Hematopoietic multipotent progenitor cell treated with erythropoietin and hydrocortisone succinate and interleukin-3 and kit ligand, for 17 days (in vitro differentiated cells): ENCODE data around the gene SMC6.
A peak's percentile ranks its signal among the peaks of the same experiment; 100 is the strongest.

Experiments
- DNase-seq: peaks from one replicate; pipeline ENCODE4 v3.0.0-alpha.2; 2015; ENCODE audit warnings: low spot score

Gene SMC6

DNA sequence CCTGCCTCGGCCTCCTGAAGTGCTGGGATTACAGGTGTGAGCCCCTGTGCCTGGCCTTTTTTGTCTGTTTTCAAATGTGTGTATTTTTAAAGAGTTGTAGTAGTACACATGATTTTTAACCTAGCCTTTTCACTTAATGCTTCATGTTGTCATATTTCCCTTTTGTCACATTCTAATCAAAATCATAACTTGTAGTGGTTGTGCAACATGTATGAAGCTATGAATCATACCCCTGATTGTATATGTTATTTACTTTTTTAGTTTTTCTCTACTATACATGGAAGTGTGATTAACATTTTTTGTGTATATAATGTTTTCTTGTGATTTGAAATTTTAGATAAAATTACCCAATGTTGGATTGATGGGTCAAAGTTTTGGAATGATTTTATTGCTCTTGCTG lies 8.8 kb upstream of the SMC6 start:
- DNase-seq, result no peak

DNA sequence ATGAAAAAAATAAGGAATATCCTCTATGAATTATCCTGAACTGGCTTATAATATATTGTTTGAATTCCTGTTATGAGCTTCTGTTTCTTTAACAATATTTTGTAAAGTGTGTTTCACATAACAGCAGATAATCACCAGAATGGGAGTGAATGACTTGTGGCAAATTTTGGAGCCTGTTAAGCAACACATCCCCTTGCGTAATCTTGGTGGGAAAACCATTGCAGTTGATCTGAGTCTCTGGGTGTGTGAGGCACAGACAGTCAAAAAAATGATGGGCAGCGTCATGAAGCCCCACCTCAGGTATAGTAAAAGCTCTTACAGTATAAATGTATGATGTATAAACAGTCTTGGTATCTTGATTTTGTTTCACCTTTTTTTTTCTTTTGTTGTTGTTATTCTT lies 6.2 kb upstream of the SMC6 start:
- no peak for DNase-seq

DNA sequence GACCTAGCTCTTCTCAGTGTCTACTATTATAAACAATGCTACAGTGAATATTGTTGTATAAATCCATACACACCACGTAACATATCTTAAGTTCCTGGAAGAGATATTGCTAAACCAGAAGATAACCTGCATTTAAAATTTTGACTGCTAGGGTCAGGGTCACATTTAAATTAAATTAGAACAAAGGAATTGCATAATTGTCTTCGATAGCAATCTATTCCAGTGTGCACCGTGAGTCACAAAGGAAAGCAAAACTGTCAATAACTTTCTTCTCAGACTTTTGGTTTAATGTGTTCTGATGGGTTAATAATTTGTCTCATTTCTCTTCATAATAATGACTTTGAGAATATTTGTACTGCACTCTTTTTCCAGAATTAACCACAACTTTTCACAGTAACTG lies 4.5 kb upstream of the SMC6 start:
- no peak for DNase-seq

DNA sequence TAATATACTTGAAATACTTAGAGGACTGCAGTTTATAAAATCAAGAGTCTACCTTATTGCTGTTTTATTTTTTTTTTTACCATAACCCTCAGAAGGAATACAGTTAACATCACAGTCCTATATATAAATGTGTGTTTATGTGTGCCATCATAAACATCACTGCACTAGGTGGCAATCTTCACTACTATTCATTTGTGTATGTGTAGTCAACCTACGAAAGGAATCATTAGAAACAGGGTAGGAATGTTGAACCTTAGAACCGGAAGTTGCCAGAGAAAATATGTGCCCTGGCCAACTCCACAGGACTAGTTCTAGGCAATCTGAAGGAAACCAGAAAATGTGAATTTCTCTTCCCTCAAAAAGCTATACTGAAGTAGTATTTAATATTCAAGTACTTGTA lies 3.7 kb upstream of the SMC6 start:
- DNase-seq, result no peak

DNA sequence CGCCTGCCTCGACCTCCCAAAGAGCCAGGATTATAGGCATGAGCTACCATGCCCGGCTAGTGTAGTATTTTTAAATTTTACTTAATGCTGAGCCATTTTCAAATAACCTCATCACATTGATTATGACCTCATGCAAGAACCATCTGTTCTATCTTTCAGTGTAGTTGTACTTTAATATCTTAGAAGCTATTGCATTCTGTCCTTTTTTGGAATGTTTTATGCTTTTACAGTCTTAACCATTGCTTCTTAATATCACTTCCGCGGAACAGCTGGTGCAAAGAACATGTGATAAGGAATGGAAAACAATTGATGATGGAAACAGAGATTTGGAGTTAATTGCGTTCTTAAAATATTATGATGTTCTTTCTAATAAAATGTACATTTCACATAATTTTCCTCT lies 3.1 kb upstream of the SMC6 start:
- no peak for DNase-seq

DNA sequence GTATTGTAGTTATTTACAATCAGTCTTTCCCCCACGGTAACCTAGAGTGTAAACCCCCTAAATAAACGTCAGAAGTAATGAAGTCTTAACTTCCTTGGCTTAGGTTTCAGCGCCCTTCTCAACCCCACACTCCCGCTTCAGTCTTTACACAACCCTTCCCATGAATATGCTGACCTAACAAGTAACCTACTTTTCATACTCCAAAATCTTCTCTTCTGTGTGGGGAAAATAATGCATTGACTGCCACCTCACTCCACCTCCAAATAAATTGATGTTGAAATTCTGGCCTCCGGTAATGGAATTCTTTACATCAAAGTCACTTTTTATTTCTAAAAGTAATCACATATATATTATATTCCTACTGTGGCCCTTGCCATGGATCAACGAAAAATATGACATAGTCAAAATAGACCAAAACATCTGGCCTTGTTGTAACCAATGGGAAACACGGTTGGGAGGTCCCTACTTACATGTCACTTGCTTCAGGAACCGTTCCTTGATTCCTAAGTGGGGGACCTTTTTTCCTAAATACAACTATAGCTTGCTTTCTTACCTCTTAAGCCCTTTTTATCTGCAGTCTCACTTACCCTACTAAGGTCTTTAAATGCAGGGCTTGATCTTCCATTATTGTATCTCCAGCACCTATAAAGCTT lies 1.3 kb upstream of the SMC6 start:
- DNase-seq, result peak; percentile 19

DNA sequence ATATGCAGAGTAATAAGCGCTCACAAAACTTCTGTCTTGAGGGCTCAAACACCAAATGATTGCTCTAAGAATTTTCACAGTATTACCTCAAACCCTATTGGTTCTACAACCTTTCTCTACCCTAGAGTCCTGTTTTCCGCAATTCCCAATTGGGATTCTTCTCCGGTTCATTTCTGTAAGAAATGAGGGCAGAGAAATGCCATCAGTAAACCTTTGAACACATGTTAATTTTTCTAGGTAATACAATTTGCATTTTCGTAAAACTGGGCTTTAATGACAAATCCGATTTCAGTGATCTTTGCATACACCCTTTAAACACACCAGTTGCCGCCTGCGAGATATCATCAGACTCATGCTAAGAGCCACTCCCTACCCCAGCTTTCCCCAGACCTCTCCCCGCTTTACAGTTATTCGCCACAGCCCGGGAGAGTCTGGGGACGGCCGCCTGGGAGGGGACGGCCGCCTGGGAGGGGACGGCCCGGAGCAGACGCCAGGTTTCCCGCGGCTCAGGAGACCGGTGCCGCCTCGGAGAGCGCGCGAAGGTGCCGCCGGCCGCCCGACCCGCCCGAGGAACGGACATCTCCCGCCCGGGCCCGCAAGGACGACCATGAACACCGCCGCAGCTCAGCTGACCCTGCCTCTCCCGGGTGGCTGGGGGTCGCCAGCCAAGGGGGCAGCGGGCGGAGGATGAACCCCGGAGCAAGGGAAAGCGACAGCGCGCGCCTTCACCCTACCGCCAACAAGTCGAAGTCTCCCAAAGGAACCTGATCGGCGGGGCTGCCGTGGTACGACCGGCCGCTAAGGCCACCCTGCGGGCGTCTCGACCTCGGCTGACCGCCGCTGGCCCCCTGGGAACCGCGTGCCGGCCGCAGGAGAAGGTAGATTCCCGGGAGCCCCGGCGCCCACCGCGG lies 463 bp downstream of the SMC6 start:
- peak; percentile 53 for DNase-seq

DNA sequence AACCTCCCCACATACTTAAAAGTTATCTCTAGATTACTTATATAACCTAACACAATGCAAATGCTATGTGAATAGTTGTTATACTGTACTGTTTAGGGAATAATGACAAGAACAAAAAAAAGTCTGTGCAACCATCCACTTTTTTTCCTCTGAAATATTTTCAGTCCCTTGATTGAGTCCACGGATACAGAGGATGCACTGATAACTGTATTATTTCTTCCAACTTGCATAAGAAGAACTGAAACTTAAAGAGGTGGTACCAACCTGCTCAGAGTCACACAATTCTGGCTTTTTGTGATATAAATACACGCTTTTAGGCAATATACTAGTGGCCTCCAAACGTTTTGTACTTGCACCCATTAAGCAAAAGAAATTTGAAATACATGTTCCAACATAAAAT lies 1.4 kb downstream of the SMC6 start:
- DNase-seq, result no peak

DNA sequence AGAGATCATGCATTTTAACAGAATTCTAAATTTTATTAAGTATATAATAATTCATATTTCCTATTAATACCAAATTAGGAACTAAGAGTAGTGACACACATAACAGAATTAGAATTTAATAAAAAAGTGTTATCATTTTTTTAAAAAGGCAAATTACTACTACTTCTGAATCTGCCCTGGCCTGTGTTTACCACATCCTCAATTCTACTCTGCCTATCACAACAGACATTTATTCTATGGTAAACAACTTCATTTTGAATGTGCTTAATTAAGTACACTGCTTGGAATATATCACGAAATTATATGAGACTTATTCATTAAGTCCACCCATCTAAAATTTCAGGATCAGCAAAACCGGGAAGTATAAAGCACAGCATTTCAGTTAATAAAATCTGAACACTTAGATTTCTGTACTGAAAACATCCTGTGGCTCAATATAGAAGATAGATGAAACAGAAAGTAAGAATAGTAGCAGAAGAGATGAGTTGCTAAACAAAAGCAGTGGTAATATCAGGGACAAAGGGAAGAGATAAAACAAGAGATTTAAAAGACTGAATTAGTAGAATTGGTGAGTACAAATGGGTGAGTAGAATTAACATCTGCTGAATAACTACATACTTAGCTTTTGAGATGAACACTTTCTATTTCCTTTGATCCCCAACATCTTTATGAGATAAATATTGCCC lies 3.7 kb downstream of the SMC6 start:
- DNase-seq, result no peak

DNA sequence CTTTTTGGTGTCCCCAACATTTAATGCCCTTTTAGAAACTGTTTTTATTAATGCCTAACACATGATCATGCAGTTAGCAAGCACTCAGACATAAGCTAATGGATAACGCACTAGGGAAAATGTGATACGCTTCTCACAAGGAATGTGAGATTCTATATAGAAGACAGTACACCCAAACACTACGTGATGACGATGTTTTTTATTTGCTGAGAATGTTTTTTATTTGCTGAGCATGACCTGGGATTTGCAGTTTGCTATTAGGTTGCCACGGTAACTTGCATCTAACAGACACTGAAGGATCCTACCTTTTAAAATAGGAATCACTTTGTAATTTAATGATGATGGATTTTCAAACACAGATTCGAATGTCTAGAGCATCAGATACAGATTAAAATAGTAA lies 4.9 kb downstream of the SMC6 start:
- DNase-seq, result no peak

DNA sequence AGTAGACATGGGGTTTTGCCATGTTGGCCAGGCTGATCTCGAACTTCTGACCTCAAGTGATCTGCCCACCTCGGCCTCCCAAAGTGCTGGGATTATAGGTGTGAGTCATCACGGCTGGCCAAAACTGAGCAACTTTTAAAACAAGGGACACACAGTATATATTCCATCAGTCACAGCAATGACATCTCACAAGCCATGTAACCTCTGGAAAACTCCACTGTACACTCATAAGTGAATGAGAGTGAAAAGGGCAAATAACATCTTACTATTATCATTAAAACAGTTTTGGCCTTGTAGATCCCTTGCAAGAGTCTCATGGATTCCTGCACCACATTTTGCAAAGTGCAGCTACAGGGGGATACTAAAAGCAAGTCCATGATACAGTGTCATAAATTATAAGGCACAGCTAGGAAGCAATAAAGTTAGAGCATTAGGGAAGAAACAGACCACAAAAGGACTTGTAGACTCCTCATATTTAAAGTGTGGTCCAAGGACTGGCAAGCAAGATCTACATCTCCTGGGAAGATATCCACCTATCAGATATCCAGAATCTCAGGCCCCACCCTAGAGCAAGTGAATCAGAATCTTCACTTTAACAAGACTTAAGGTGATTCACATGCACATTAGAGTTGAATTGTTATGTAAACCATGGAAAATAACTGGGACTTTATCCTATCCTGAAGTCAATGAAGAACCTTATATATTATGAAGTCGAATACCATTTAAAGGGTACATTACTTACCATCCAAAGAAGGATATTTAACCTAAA lies 5.7 kb downstream of the SMC6 start:
- DNase-seq, result no peak

DNA sequence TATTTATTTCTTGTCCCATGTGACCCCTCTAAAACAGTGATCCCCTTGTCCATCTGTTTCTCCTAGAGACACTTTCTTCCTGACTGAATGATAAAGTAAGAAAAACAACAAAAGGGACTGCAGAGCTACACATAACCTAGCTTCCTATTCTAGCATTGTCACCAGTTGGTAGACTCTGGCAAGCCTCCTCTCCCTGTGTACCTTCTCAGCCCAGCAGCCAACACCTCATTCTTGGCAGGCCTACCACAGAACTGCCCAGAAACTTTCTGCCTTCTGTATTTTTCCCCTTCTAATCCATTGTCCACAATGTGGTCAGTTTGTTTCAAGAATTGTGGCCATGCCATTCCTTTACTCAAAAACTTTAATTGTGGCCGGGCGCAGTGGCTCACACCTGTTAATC lies 13.4 kb downstream of the SMC6 start:
- no peak for DNase-seq

DNA sequence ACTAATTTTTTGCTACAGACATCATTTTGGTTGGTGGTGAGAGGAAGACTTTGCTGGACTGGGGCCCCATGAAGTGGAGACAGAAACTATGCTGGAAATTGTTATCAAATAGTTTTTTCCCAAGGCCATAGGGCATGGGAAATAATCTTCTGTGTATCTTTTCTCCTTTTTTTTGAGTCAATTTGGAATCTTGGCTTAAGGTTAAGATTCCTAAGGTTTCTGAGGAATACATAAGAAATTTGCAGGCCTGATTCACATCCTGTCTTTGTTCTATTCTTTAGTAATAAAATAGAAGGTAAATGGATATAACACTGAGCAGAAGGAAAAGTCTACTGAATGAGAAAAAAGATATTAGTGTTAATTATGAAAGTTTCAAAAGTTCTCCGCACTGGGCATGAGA lies 16.6 kb downstream of the SMC6 start:
- no peak for DNase-seq

DNA sequence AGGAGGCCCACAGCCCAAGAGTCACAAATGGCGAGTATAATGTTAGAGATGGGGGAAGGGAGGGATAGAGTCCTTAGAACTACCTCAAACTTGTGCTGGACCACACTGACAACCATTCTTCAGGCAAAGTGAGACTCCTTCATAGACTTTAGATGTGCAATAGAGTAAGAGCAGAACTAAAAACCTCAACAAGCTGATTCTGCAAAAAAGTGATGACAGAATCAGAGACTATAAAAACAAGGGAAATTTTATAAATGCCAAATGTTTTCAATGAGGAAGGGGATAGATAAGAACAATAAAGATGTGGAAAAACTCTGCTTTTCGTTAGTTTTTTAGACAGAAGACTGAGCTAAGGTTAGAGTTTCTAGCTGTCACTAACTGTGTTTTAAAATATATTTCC lies 17.7 kb downstream of the SMC6 start:
- no peak for DNase-seq

DNA sequence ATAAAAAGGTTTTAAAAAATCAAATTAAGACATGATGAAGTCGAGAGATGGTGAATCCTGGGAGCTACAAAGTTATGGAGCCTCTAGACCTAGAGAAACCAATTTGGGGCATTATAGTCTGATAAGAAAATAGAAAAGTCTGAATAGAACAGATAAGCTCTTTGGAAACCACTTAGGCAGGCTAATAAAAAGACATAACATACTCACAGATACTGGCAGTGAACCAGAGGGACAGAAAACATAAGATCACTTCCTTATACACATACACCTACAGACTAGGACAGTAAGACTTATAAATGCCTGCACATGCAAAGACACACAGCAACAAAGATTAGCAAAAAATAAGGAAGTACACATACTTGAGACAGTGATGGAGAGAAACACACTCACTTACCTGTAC lies 20.0 kb downstream of the SMC6 start:
- DNase-seq, result no peak

DNA sequence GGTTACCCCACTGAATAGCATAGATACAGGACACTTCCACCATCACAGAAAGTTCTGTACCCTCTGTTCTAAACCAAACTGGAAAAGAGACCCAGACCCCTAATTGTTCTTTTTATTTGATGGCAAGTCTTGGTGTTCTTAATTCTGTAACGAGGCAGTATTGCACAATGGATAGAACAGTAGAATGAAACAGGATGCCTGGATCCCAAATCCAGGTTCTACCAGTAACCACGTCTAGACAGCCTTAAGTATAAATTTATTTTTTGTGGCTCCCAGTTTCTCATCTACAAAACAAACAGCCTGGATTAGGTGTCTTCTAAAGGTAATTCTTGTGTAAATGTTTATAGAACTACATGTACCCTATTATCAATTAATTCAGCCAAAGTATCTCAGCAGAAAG lies 23.7 kb downstream of the SMC6 start:
- no peak for DNase-seq

DNA sequence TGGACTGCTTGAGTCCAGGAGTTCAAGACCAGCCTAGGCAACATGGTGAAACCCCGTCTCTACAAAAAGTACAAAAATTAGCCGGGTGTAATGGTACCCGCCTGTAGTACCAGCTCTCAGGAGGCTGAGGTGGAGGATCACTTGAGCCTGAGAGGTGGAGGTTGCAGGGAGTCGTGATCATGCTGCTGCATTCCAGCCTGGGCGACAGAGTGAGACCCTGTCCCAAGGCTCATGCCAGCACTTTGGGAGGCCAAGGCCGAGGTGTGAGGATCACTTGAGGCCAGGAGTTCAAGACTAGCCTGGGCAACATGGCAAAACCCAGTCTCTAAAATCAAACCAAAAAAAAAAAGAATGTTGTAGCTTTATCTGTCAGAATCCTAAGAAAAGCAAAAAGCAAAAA lies 25.4 kb downstream of the SMC6 start:
- DNase-seq, result no peak

DNA sequence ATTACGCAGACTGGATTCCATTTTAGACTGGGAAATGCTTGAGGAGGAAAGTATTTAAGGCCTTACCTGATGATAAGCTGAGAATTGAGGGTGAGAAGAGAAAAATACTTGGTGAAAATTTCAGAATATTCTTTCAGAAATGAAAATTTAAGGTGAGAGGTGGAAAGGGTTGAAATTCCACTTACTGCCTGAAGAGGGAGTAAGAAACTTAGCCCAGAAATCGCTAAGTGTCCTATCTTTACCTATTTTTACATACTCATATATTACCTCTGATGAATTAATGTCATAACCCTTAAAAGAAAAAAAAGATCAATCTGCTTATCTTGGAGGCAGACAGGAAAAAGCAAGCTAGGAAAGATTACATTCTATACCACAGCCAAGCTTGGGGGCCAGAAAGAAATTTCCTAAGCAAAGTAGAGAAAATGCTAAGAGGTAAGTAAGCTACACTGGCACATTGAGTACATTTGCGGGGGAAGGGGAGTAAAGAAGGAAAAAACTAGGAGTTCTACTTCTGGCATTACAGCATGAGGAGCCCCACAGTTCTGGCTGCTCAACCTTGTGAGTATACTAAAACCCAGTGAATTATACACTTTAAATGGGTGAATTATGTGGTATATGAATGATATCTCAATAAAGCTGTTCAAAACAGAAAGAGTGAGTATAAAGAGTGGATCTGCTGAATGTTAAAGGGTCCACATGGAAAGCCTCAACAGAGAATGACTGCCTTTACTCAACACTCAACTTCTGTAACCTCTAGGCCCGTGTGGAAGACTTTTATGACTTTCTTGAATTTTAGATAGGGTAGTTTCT lies 33.8 kb downstream of the SMC6 start:
- peak; percentile 34 for DNase-seq

DNA sequence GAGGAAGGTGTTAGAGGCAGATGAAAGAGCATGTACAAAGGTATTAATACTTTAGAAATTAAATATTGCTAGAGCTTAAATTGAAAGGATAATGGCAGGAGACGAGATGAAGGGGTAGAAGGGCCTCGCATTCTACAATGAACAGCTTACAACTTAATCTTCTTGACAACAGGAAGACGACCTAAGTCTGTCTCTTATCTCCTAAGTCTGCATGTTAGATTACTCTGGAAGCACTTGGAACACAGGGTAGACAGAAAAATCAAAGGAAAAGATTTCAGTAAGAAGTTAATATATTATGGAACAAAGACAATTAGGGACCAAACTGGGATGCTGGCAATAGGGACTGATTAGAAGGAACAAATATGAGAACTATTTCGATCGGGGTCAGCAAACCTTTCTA lies 34.9 kb downstream of the SMC6 start:
- no peak for DNase-seq

DNA sequence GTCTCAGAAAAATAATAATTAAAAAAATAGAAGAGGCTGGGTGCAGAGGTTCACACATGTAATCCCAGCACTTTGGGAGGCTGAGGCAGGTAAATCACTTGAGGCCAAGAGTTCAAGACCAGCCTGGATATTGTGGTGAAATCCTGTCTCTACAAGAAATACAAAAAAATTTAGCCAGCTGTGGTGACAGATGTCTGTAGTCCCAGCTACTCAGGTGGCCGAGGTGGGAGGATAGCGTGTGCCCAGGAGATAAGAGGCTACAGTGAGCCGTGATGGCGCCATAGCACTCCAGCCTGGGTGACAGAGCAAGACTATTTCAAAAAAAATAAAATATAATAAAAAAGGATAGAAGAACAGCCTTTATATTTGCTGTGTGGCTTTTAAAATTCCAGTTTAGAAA lies 35.9 kb downstream of the SMC6 start:
- no peak for DNase-seq

DNA sequence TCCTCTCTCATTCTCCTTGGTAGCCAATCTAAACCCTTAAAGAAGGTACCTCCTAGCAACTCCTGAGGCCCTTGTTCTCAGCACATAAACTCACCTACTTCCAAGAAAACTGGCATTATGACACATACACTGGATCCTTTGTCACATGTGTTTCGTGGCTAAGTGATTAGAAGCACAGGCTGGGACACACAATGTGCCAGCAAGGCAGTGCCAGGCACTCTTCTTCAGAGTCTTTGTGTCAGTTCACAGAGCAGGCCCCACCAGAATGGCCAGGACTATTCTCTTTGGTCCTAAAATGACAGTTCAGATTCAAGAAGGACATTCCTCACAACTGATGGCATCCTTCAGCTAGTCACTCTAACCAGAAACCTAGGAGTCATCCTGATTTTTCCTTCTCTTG lies 40.3 kb downstream of the SMC6 start:
- DNase-seq, result no peak
